Body of pancreas (tissue), 4 donors: Measurements from ENCODE around the gene ADGRB3. TPM values are rescaled to one million over a fixed set of nuclear protein-coding genes. Genes with fewer than 3 reads are reported as not detected.

Experiments
- ATAC-seq: fragments of 150-250 bp; one replicate; pipeline ENCODE4 v1.9.1; 2016
- DNase-seq, 4 donors: peaks; one replicate each; pipeline ENCODE4 v3.0.0-alpha.2; 2019
- H3K27ac ChIP-seq, 4 donors: fragments of 200-600 bp; sonication (generic); 1 replicate in 3 of 4; 2 replicates in 1 of 4; pipeline versions ENCODE4 v1.5.1 to v1.6.1; 2016 to 2019; ENCODE audit warnings: mild to moderate bottlenecking in 1 of 4, mixed read lengths in 1 of 4, moderate library complexity in 1 of 4
- H3K27me3 ChIP-seq, 2 donors: fragments of 200-600 bp; sonication (generic); one replicate each; pipeline ENCODE4 v1.6.0; 2016; ENCODE audit warnings: mild to moderate bottlenecking in 1 of 2
- H3K36me3 ChIP-seq, 2 donors: fragments of 200-600 bp; sonication (generic); replicated peaks in 1 of 2; 2 replicates each; pipeline ENCODE4 v1.5.1; 2016; ENCODE audit warnings: low read depth in 2 of 2; ENCODE audit not compliant: insufficient read depth in 1 of 2
- H3K4me1 ChIP-seq: fragments of 200-600 bp; sonication (generic); one replicate; pipeline ENCODE4 v1.6.0; 2016
- H3K4me3 ChIP-seq, 2 donors: fragments of 200-600 bp; sonication (generic); 1 replicate in 1 of 2; 2 replicates in 1 of 2; pipeline ENCODE4 v1.5.1; 2016 to 2019
- H3K9me3 ChIP-seq, 3 donors: fragments of 200-600 bp; sonication (generic); 1 replicate in 2 of 3; 2 replicates in 1 of 3; pipeline ENCODE4 v1.5.1; 2016
- CTCF ChIP-seq, 7 experiments: fragments of 450-650 bp in 4 of 7; fragments of 200-600 bp in 3 of 7; sonication (generic) in 3 of 7; IDR thresholded peaks; one replicate each; pipeline ENCODE4 v1.5.1; 2016 to 2019; ENCODE audit warnings: antibody characterized with exemption in 7 of 7
- POLR2A ChIP-seq, 3 donors: fragments of 450-650 bp; IDR thresholded peaks; one replicate each; pipeline ENCODE4 v1.6.1; 2016; ENCODE audit warnings: antibody characterized with exemption in 3 of 3, mild to moderate bottlenecking in 2 of 3
- WGBS, 2 donors: methylation state at CpG; one replicate each; pipeline ENCODE4 v1.1.5; 2017; 5-methylcytosine and 5-hydroxymethylcytosine counted together
- intact Hi-C: fragments of 100-400 bp; cut with DNase I; formaldehyde crosslinking; loops from one replicate; pipeline ENCODE4 v1.15.1; 2023
- total RNA-seq, 2 donors: library from RNA; depleted of rRNA; stranded (reverse); fragments of >200 nt; gene quantifications; one replicate each; pipeline ENCODE4 v1.1.0, GENCODE V29; 2016

The ADGRB3 gene
- total RNA-seq, 2 donors from 2014 or later: under 0.01 to 1.3 TPM

GRCh38 chr6:69311888-69312287, 676.8 kb downstream of the ADGRB3 start:
- Histone ChIP-seq H3K36me3 (no peaks in the 10 kb centered on the region), H3K27ac (no peak overlapping the region), H3K9me3 (no peaks in the 10 kb centered on the region), H3K4me3 (no peak overlapping the region), H3K4me1 (no peaks in the 10 kb centered on the region), H3K27me3 (no peaks in the 10 kb centered on the region)
- TF ChIP-seq POLR2A (IDR thresholded peaks at IDR 0.05) (no peak), CTCF (IDR thresholded peaks at IDR 0.05) (no peak)
- DNase-seq (no peak), ATAC-seq (no peak)
- 54 to 84% methylated on average over 1 of the region's 1 CpG for WGBS, 2 donors
- intact Hi-C loops: no loop called here

- Histone ChIP-seq H3K27ac (no peak overlapping the region), H3K9me3 (no peaks in the 10 kb centered on the region), H3K4me3 (no peak overlapping the region), H3K4me1 (no peaks in the 10 kb centered on the region), H3K27me3 (no peaks in the 10 kb centered on the region), H3K36me3 (no peaks in the 10 kb centered on the region)
- no peak for ATAC-seq
- intact Hi-C loops: no loop called here
- DNase-seq: no peak
- 52 to 53% methylated on average over 1 of the region's 1 CpG for WGBS, 2 donors
- TF ChIP-seq CTCF (IDR thresholded peaks at IDR 0.05) (no peak), POLR2A (IDR thresholded peaks at IDR 0.05) (no peak)
Observed at GRCh38 chr6:69314001-69314400, 678.9 kb downstream of the ADGRB3 start.

GRCh38 chr6:69314531-69314930, 679.4 kb downstream of the ADGRB3 start:
- intact Hi-C loops: no loop called here
- TF ChIP-seq CTCF (IDR thresholded peaks at IDR 0.05) (no peak), POLR2A (IDR thresholded peaks at IDR 0.05) (no peak)

GRCh38 chr6:69331886-69332285, 696.8 kb downstream of the ADGRB3 start:
- no peaks in the 10 kb centered on the region for H3K27me3 ChIP-seq
- intact Hi-C loops: no loop called here
- no peak for ATAC-seq
- H3K4me1 ChIP-seq: no peaks in the 10 kb centered on the region
- no peaks in the 10 kb centered on the region for H3K9me3 ChIP-seq
- WGBS, 2 donors: 70 to 80% methylated on average over 2 of the region's 2 CpGs
- TF ChIP-seq CTCF (IDR thresholded peaks at IDR 0.05): no peak
- TF ChIP-seq POLR2A (IDR thresholded peaks at IDR 0.05): no peak
- H3K4me3 ChIP-seq: no peak overlapping the region
- no peak for DNase-seq
- no peak overlapping the region for H3K27ac ChIP-seq
- no peaks in the 10 kb centered on the region for H3K36me3 ChIP-seq

More at GRCh38 chr6:69314531-69314930, 679.4 kb downstream of the ADGRB3 start:
- Histone ChIP-seq H3K27ac (no peak overlapping the region), H3K27me3 (no peaks in the 10 kb centered on the region), H3K36me3 (no peaks in the 10 kb centered on the region), H3K4me1 (no peaks in the 10 kb centered on the region), H3K4me3 (no peak overlapping the region), H3K9me3 (no peaks in the 10 kb centered on the region)
- ATAC-seq (no peak), DNase-seq (no peak)

- no peaks in the 10 kb centered on the region for H3K4me1 ChIP-seq
- ATAC-seq (no peak), DNase-seq (no peak)
- intact Hi-C loops: no loop called here
- H3K27ac ChIP-seq: no peak overlapping the region
- H3K36me3 ChIP-seq: no peaks in the 10 kb centered on the region
- H3K27me3 ChIP-seq: no peaks in the 10 kb centered on the region
- WGBS, 2 donors: 62 to 65% methylated on average over 3 of the region's 3 CpGs
- no peak overlapping the region for H3K4me3 ChIP-seq
- H3K9me3 ChIP-seq: no peaks in the 10 kb centered on the region
- TF ChIP-seq CTCF (IDR thresholded peaks at IDR 0.05) (no peak), POLR2A (IDR thresholded peaks at IDR 0.05) (no peak)
Observed at GRCh38 chr6:69337311-69337710, 702.2 kb downstream of the ADGRB3 start.
